Caki2 (cell line): Measurements from ENCODE around the gene PDE1C. TPM values are rescaled to one million over a fixed set of nuclear protein-coding genes. Genes with fewer than 3 reads are reported as not detected.
A peak's percentile ranks its signal among the peaks of the same experiment; 100 is the strongest.

Experiments used
- DNase-seq: peaks from one replicate; pipeline ENCODE4 v3.0.0-alpha.2; 2015; ENCODE audit warnings: low read depth
- in situ Hi-C: cut with HindIII; loops from 2 replicates; pipeline ENCODE4 v1.10.0; 2016; ENCODE audit warnings: low sequenced_read_pairs, low pct_unique_long_range_greater_than_20kb, mixed read lengths
- total RNA-seq: library from RNA; depleted of rRNA; stranded (reverse); fragments of >200 nt; shearing (Covaris generic); gene quantifications from 2 replicates; pipeline ENCODE4 v1.2.3, GENCODE V29; 2014; ENCODE audit warnings: low replicate concordance; rRNA removed

PDE1C gene
- total RNA-seq = 0.17 and 10.2 TPM in 2 replicates

GRCh38 chr7:32070406-32071360 lies at the start of gene PDE1C:
Gene PDE1C, minus strand, starts transcription at chr7:32070407.
- no peak for DNase-seq
- in situ Hi-C loops = no loop called here

- no peak for DNase-seq
- in situ Hi-C loops = no loop called here
Observed at GRCh38 chr7:32119790-32120196, 49.6 kb upstream of the PDE1C start.

DNA sequence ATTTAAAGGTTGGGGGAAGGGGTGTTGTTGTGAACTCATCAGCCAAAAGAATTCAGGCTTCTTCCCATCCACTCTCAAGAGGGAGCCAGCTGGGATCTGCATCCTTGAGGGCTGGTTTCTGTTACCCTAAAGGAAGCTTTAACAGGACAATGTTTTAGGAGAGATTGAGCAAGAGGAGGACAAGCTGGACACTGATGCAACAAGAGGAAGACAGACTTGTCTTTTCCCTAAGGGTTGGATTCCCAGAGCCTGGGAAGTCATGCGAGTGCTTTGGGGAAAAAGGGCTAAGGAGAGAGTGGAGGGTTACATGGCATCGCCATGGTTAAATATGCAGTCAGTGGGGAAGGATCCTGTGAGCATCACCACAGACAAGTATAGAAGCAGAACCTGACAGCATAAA lies 47.6 kb upstream of the PDE1C start:
- in situ Hi-C loops = no loop called here
- no peak for DNase-seq

- in situ Hi-C loops = no loop called here
- no peak for DNase-seq
Observed at GRCh38 chr7:32116436-32116835, 46.2 kb upstream of the PDE1C start.

DNA sequence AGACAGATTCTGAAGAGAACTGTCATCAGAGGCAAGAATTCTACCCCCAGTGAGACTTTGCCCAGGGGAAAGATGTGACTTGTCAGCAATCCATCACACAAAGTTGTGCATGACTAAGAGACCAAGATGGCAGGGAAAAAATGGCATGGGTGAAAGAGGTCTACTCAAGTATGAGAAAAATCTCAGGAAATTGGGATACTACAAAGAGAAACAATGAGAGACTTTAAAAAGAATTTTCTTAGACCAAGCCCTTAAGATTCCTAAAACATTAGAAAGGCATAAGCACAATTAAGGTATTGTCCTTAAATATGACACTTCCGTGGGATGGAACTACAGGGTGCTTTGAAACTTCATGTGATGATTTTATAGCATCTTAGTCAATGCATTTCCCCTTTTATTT lies 45.6 kb upstream of the PDE1C start:
- peak; percentile 40 for DNase-seq
- in situ Hi-C loops = no loop called here

DNA sequence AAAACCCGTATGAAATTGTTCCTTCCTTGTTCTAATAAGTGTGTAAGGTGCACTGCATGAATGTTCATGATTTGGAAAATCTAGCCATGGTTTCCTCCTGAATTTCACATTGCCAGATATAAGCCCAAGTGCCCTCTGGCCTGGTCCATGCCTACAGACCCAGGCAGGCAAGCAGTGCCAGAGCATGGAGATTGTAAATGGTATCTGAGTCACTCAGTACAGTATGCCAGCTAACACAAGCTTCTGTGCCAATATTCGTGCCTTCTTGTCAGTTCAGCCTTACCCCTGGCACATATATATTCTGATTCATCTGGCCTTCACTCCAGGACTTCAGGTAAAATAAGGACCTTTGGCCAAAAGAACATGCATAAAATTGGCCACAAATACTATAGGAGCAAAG lies 38.4 kb upstream of the PDE1C start:
- in situ Hi-C loops = no loop called here
- no peak for DNase-seq

- in situ Hi-C loops = no loop called here
- no peak for DNase-seq
Observed at GRCh38 chr7:32104766-32105165, 34.6 kb upstream of the PDE1C start.

DNA sequence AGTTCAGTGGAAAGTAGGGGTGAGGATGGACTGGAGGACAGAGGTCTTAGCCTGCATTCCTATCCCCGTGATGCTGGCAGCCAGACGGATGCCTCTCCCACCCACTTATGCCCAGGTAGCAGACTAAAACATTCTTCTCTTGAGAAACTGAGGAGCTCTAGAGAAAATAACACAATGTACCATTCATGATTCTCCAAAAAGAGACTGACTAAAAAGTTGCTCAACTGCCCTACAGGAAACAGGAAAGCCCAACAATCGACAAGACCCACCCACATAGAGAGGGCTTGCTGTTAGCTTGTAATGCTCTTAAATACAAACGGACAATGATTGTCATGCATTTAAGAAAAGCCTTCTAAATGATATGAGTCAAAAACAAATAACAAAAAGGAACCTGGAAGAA lies 33.2 kb upstream of the PDE1C start:
- no peak for DNase-seq
- in situ Hi-C loops = no loop called here

DNA sequence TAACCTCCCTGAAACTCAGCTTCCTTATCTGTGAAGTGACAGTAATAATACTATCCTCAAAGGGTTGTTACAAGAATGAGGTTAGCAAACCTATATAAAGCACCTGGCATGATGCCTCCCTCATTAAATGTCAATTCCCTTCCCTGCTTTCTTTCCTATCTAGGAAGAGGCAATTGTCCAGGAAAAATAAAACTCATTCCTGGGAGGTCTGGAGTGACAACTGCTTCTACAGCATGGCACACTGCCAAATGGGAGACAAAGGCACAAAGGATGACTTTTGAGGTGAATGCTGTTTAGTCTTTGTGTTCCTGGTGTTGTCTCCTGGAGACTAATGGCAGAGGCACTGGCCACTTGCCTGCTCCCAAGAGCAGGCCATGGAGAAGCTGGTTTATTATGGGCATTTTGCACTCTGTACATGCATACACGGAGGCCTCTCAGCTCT lies 32.2 kb upstream of the PDE1C start:
- no peak for DNase-seq
- in situ Hi-C loops = no loop called here

- DNase-seq = no peak
- in situ Hi-C loops = no loop called here
Observed at GRCh38 chr7:32100407-32100907, 30.2 kb upstream of the PDE1C start.

GRCh38 chr7:32094516-32094915 lies 24.3 kb upstream of the PDE1C start:
- no peak for DNase-seq

DNA sequence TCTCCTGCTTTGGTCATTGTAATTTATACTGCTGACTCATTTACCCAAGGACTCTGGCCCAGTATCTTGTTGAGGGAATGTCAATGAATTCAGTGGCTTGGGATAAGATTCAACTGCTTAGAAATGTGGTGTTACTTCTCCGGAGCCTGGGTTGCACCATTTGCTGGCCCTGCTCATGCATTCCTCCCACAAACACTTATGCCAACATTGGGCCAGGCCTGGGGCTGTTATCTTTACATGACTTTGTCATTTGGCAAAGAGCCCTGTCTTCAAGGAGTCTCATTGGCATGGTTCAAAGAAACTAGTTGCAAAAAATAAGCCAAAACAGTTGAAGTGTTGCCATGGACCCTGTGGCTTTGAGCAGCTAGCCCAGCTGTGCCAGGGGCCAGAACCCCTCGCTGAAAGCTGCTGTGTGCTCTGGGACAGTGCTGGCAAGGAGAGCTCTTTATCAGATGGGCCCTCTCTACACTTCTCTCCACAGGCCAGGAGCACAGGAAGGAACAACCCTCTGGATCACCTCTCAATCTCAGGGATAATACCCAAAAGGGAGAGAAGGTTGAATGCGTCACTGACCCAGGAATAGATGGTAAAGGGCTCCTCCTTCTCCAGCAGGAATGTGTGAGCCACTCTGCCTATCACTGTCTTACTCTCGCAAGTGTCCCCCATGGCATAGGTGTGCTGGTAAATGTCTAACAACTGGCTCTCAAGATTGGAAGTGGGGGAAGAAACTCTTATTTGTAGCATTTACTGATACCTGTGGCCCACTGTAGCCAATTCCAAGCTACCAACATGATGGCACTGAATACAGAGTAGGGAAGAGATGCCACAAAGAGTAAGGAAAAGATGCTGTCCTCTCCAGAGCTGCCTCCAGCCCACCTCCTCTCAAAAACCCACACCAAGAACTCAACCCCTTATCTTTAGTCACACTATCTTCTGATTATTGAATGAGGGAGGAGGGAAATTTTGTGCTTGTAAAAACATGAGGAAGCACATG lies 23.5 kb upstream of the PDE1C start:
- in situ Hi-C loops = no loop called here
- peak; percentile 50 for DNase-seq

More at GRCh38 chr7:32094516-32094915, 24.3 kb upstream of the PDE1C start:
- in situ Hi-C loops = no loop called here

- no peak for DNase-seq
Observed at GRCh38 chr7:32092346-32092745, 22.1 kb upstream of the PDE1C start.

GRCh38 chr7:32091608-32092210 lies 21.5 kb upstream of the PDE1C start:
- in situ Hi-C loops = no loop called here
- no peak for DNase-seq

More at GRCh38 chr7:32092346-32092745, 22.1 kb upstream of the PDE1C start:
- in situ Hi-C loops = no loop called here

- no peak for DNase-seq
- in situ Hi-C loops = no loop called here
Observed at GRCh38 chr7:32089678-32090077, 19.5 kb upstream of the PDE1C start.

- no peak for DNase-seq
- in situ Hi-C loops = no loop called here
Observed at GRCh38 chr7:32089256-32089655, 19.0 kb upstream of the PDE1C start.

DNA sequence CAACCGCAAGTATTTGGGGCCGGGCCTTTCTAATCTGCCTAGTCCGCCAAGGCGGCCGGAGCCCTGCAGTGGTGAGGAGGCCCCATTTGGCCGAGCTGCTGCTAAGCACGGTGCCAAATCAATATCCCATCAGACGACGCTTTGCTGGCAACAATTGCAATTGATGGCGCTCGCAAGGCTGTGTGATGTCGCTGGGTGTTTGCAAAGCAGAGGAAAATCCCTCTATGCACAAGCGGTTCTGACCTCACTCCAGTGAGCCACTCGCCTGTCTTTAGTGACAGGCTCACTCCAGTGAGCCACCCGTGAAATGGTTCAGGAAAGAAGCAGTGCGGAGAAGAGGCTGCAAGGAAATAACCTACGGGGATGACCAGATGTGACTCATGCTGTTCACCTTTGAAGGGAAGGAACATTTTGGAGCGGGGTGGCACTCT lies 18.3 kb upstream of the PDE1C start:
- in situ Hi-C loops = no loop called here
- peak; percentile 39 for DNase-seq

DNA sequence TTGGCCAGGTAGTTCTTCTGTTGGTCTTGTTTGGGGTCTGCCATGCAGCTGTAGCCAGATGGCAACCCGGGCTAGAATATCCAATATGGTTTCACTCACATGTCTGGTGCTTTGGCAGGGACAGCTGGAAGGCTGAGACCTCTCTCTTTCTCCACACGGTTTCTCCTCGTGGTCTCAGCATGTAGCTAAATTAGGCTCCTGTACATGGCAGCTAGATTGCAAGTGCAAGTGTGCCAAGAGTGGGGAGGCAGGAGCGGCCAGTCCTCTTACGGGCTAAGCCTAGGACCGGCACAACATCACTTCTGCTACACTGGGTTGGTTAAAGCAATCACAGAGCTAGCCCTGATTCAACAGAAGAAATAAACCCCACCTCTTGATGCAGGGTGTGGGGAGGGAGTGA lies 9.3 kb upstream of the PDE1C start:
- in situ Hi-C loops = no loop called here
- DNase-seq = no peak
